ENCODE data around the gene AGBL4.

Gene AGBL4

DNA sequence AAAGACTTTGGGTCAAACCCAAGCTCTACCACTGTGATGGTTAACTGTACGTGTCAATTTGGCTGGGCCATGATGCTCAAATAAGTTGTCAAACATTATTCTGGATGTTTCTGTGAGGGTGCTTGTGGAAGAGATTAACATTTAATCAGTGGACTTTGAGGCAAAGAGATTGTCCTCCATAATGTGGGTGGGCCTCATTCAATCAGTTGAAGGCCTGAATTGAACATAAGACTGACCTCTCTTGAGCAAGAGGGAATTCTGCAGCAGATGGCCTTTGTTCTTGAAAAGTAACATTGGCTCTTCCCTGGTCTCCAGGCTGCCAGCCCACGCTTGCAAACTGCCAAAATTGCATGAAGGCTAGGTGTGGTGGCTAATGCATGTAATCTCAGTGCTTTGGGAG is 1457.3 kb downstream of the AGBL4 start:
- DNase-seq (ENCODE audit: extremely low read depth, low read depth): no peak
- TF ChIP-seq, protein P1, sequence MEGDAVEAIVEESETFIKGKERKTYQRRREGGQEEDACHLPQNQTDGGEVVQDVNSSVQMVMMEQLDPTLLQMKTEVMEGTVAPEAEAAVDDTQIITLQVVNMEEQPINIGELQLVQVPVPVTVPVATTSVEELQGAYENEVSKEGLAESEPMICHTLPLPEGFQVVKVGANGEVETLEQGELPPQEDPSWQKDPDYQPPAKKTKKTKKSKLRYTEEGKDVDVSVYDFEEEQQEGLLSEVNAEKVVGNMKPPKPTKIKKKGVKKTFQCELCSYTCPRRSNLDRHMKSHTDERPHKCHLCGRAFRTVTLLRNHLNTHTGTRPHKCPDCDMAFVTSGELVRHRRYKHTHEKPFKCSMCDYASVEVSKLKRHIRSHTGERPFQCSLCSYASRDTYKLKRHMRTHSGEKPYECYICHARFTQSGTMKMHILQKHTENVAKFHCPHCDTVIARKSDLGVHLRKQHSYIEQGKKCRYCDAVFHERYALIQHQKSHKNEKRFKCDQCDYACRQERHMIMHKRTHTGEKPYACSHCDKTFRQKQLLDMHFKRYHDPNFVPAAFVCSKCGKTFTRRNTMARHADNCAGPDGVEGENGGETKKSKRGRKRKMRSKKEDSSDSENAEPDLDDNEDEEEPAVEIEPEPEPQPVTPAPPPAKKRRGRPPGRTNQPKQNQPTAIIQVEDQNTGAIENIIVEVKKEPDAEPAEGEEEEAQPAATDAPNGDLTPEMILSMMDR (IDR thresholded peaks at IDR 0.05; ENCODE audit: low read depth, low read length, missing control alignments): no peak
- H3K4me3 ChIP-seq (replicated peaks; ENCODE audit: low read depth, low read length): no peak overlapping the region

DNA sequence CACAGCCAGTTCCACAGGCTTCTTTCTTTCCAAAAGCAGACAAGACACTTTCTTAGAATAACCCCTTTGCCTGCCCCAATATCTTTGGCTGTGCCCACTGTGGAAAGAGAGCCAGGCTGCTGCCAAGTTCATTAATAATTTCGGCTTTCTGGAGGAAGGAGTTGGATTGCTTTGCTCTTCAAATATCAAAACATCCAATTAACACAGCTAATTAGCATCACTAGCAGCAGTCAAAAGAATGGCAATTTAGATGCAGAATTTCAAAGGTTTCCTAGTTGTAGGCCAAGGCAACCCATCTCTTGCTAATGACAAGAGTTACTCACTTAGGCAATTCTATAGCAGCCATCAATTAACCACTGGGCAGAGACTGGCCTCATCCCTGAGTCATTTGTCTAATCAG is 1460.7 kb downstream of the AGBL4 start:
- TF ChIP-seq, protein P1 (IDR thresholded peaks at IDR 0.05; ENCODE audit: low read depth, low read length, missing control alignments): no peak
- no peak overlapping the region for H3K4me3 ChIP-seq (replicated peaks; ENCODE audit: low read depth, low read length)
- DNase-seq (ENCODE audit: extremely low read depth, low read depth): no peak

DNA sequence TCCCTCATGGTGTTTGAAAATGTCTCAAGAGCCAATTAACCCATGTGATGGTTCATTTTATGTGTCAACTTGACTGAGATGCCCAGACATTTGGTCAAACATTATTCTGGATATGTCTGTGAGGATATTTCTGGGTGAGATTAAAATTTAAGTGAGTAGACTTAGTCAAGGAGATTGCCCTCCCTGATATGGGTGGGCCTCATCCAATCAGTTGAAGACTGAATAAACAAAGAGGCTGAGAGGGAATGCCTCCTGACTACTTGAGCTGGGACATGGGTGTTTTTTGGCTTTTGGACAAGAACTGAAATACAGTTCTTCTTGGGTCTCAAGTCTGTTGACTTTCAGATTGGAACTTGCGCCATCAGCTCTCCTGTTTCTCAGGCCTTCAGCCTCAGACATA is 1462.3 kb downstream of the AGBL4 start:
- TF ChIP-seq, protein P1 (IDR thresholded peaks at IDR 0.05; ENCODE audit: low read depth, low read length, missing control alignments): no peak
- no peak for DNase-seq (ENCODE audit: extremely low read depth, low read depth)
- H3K4me3 ChIP-seq (replicated peaks; ENCODE audit: low read depth, low read length): no peak overlapping the region

DNA sequence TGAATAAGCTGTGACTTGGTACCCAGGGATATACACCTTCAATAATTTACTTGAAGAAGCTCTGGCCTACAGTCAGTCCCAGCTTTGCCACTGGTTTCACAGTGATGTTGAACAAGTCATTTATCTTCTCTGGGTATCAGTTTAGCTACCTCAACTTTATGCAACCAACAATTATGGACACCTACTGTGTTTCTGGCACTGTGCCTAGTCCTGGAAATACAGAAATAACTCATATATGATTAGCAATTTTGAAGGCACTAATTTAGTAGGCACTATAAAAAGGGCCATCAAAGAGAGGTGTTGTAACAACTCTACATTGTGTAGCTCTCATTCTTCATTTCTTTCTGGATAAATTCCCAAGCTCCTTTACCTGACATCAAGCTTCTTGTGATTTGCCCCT is 1463.2 kb downstream of the AGBL4 start:
- DNase-seq (ENCODE audit: extremely low read depth, low read depth): no peak
- TF ChIP-seq, protein P1 (IDR thresholded peaks at IDR 0.05; ENCODE audit: low read depth, low read length, missing control alignments): no peak
- H3K4me3 ChIP-seq (replicated peaks; ENCODE audit: low read depth, low read length): no peak overlapping the region

DNA sequence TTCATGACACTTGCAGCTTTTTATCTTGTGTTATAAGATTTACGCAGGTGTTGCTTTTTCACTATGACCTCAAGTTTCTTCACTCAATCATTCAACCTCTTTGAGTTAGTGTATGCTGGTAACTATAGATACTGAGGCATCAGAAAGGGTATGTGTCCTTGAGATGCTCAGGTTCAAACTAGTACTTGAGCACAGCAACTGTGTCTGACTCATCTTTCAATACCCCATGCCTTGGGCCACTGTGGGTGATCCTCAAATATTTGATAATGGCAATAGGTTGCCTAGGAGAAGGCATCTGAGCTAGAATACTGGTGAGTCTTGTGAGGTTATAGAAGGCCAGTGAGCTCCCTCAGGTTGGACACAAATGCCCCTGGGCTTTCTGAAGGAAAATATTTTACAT is 1463.6 kb downstream of the AGBL4 start:
- no peak overlapping the region for H3K4me3 ChIP-seq (replicated peaks; ENCODE audit: low read depth, low read length)
- DNase-seq (ENCODE audit: extremely low read depth, low read depth): no peak
- TF ChIP-seq, protein P1 (IDR thresholded peaks at IDR 0.05; ENCODE audit: low read depth, low read length, missing control alignments): no peak

DNA sequence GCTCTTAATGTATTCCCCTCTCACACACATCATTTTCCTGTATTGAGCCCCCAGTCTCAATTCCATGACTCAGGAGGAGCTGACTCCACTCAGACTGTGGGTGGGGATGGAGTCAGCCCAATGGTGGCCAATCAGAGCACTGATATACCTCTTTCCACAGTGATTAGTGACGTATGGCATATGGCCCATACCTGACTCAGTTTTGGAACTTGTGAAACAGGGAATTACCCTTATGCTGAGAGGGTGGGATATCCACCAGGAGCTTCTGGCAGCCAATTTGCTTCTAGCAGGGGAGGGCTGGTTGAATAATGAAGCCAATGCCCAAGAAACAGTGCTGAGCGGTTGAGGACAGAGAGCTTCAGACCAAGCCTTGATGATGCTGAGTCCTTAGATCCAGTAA is 1465.4 kb downstream of the AGBL4 start:
- TF ChIP-seq, protein P1 (IDR thresholded peaks at IDR 0.05; ENCODE audit: low read depth, low read length, missing control alignments): no peak
- DNase-seq (ENCODE audit: extremely low read depth, low read depth): no peak

DNA sequence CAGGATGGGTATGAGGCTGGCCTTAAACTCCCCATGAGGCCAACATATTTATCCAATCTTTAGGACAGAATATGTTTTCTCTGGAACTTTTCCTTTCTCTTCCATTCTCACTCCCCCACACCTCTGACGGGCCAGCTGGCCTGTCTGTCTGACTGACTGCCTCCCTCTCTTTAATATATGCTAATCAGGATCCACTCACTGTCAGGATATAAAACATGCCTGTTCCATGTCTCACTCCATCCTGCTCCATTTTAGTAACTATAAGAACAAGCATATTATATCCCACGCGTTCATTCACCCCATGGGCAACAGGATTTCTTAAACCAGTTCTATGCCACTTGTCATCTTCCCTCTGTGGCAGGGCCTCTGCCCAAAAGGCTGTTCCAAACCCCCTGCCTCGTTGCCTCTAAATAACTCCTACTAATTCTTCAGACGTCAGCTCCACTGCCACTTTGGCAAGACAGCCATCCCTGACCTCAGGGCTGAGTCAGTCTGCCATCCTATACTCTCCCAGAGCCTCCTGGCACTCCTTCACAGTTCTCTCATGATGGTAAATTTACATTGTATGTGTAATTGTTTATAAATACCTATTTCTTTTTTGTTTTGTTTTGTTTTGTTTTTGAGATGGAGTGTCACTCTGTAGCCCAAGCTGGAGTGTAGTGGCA is 1467.4 kb downstream of the AGBL4 start:
- TF ChIP-seq, protein P1 (IDR thresholded peaks at IDR 0.05; ENCODE audit: low read depth, low read length, missing control alignments): no peak
- no peak for DNase-seq (ENCODE audit: extremely low read depth, low read depth)
- no peak overlapping the region for H3K4me3 ChIP-seq (replicated peaks; ENCODE audit: low read depth, low read length)

More for the DNA sequence above, 1465.4 kb downstream of the AGBL4 start:
- H3K4me3 ChIP-seq (replicated peaks; ENCODE audit: low read depth, low read length): no peak overlapping the region
